Hepatocyte (in vitro differentiated cells): Measurements from ENCODE around the gene C1QTNF3. TPM values are rescaled to one million over a fixed set of nuclear protein-coding genes. Genes with fewer than 3 reads are reported as not detected.

ENCODE experiments used
- DNase-seq: peaks from one replicate; pipeline ENCODE4 v3.0.0-alpha.2; 2016; ENCODE audit warnings: low spot score
- H2AFZ ChIP-seq: fragments of 200-600 bp; sonication (generic); 2 replicates; pipeline ENCODE4 v1.6.0; 2016; ENCODE audit warnings: antibody characterized with exemption, mild to moderate bottlenecking
- H3K27ac ChIP-seq: fragments of 200-600 bp; sonication (generic); 2 replicates; pipeline ENCODE4 v1.5.1; 2016; ENCODE audit warnings: mild to moderate bottlenecking
- H3K27me3 ChIP-seq: fragments of 200-600 bp; sonication (generic); 2 replicates; pipeline ENCODE4 v1.6.1; 2016
- H3K36me3 ChIP-seq: fragments of 200-600 bp; sonication (generic); replicated peaks from 2 replicates; pipeline ENCODE4 v1.5.1; 2016; ENCODE audit warnings: low read depth; ENCODE audit not compliant: insufficient read depth
- H3K4me1 ChIP-seq: fragments of 200-600 bp; sonication (generic); 2 replicates; pipeline ENCODE4 v1.5.1; 2016; ENCODE audit warnings: mild to moderate bottlenecking, moderate library complexity; ENCODE audit not compliant: insufficient read depth
- H3K4me2 ChIP-seq: fragments of 200-600 bp; sonication (generic); 2 replicates; pipeline ENCODE4 v1.6.0; 2016
- H3K4me3 ChIP-seq: fragments of 200-600 bp; sonication (generic); 2 replicates; pipeline ENCODE4 v1.5.1; 2016; ENCODE audit warnings: mild to moderate bottlenecking
- H3K79me2 ChIP-seq: fragments of 200-600 bp; sonication (generic); 2 replicates; pipeline ENCODE4 v1.6.0; 2017; ENCODE audit warnings: mild to moderate bottlenecking
- H3K9me2 ChIP-seq: fragments of 200-600 bp; sonication (generic); replicated peaks from 2 replicates; pipeline ENCODE4 v1.6.0; 2017; ENCODE audit warnings: mild to moderate bottlenecking; ENCODE audit not compliant: insufficient read depth
- H3K9me3 ChIP-seq: fragments of 200-600 bp; sonication (generic); 2 replicates; pipeline ENCODE4 v1.5.1; 2016; ENCODE audit warnings: low read depth, mild to moderate bottlenecking
- H4K20me1 ChIP-seq: fragments of 200-600 bp; sonication (generic); 2 replicates; pipeline ENCODE4 v1.6.0; 2016; ENCODE audit warnings: mild to moderate bottlenecking; ENCODE audit not compliant: insufficient read depth, poor library complexity, severe bottlenecking
- EZH2 ChIP-seq: fragments of 200-600 bp; sonication (generic); IDR thresholded peaks from 2 replicates; pipeline ENCODE4 v1.6.1; 2016; ENCODE audit warnings: antibody characterized with exemption, mild to moderate bottlenecking, borderline replicate concordance
- EZH2phosphoT487 ChIP-seq: fragments of 200-600 bp; sonication (generic); IDR thresholded peaks from one replicate; pipeline ENCODE4 v1.6.1; 2018; ENCODE audit warnings: antibody characterized with exemption, mild to moderate bottlenecking, low read depth, moderate library complexity; ENCODE audit not compliant: unreplicated experiment, severe bottlenecking
- WGBS: methylation state at CpG from one replicate; pipeline ENCODE4 v1.1.6; 2016; ENCODE audit warnings: low lambda C conversion rate; ENCODE audit errors: missing lambda C conversion rate; 5-methylcytosine and 5-hydroxymethylcytosine counted together
- polyA plus RNA-seq: library from polyadenylated mRNA; unstranded; fragments of >200 nt; fragmentation: Nextera tagmentation; extraction: Ambion mirVana; gene quantifications from 2 replicates; pipeline ENCODE4 v1.2.1, GENCODE V29; 2016
- total RNA-seq: library from RNA; depleted of rRNA; stranded (reverse); fragments of >200 nt; gene quantifications from 2 replicates; pipeline ENCODE4 v1.2.3, GENCODE V29; 2014
- TF ChIP-seq, protein P1 (sequence below): fragments of 200-600 bp; sonication (generic); IDR thresholded peaks from 2 replicates; pipeline ENCODE4 v1.5.1; 2016; ENCODE audit warnings: antibody characterized with exemption, mild to moderate bottlenecking; ENCODE audit not compliant: poor library complexity

Gene C1QTNF3
- total and polyA plus RNA-seq, 2 experiments from 2014 or later, result 2.7 to 7.4 TPM

DNA sequence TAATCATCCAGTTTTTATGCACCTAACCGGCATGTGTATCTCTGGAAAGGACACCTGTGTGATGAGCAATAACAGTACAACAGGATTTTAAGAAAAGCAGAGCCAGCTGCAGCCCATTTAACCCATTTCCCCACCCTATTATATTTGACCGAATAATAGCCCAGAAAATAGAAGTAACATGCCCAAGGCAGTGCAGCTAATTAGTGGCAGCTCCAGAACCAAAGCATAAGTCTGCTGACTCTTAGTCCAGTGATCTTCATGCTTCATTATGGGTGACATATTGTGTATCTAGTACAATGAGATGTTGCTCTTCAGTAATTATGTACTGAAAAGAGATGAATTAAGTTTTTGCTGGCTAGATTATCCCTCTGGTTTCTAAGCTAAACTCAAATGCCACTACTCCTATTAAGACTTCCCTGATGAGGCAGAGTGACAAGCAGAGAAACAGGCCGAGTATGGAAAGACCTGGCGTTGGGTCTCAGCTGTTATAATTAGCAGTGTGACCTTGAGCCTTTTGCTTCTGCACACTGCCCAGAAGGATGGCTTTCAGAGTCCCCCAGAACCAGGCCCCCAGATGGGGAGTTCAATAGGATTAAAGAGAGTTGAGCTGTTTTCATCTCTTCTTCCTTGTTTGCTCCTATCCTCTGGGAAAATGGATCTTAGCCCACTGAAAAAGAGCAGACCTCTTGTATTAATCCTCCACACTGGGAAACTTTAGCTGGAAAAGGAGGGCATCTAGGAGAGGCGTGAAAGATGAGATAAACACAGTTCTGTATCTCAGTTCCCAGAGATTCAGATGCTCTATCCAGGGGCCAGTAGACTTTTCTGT lies 10.8 kb upstream of the C1QTNF3 start:
- Histone ChIP-seq H3K27ac (peak overlapping the region; percentile 8), H3K79me2 (no peaks in the 10 kb centered on the region), H2AFZ (no peak overlapping the region), H3K4me2 (no peak overlapping the region), H3K4me1 (no peaks in the 10 kb centered on the region), H3K9me2 (no peaks in the 10 kb centered on the region), H3K4me3 (no peak overlapping the region), H3K9me3 (no peaks in the 10 kb centered on the region), H4K20me1 (no peaks in the 10 kb centered on the region), H3K36me3 (no peaks in the 10 kb centered on the region), H3K27me3 (no peaks in the 10 kb centered on the region)
- TF ChIP-seq, protein P1, sequence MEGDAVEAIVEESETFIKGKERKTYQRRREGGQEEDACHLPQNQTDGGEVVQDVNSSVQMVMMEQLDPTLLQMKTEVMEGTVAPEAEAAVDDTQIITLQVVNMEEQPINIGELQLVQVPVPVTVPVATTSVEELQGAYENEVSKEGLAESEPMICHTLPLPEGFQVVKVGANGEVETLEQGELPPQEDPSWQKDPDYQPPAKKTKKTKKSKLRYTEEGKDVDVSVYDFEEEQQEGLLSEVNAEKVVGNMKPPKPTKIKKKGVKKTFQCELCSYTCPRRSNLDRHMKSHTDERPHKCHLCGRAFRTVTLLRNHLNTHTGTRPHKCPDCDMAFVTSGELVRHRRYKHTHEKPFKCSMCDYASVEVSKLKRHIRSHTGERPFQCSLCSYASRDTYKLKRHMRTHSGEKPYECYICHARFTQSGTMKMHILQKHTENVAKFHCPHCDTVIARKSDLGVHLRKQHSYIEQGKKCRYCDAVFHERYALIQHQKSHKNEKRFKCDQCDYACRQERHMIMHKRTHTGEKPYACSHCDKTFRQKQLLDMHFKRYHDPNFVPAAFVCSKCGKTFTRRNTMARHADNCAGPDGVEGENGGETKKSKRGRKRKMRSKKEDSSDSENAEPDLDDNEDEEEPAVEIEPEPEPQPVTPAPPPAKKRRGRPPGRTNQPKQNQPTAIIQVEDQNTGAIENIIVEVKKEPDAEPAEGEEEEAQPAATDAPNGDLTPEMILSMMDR, result no peak
- TF ChIP-seq EZH2phosphoT487 (no peak), EZH2 (no peak)
- DNase-seq, result no peak
- WGBS, result 60% methylated on average over 5 of the region's 5 CpGs

DNA sequence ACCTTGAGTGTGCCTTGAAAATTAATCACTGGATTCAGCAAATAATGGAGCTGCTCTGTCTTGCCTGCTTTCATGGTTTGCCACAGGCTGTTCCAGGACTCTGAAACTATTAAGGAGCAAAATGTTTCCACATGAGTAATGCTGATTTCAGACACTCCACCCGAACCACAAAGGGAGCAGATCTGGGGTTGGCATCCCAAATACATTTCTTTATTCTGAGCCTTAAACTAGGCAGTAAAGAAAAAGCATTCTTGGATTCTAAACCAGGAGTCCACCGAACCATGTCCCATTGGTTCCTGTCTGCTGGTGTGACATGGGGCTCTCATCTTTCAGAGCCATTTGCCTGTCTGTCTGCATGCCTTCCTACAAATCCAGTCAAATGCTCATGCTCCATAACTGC lies 10.1 kb upstream of the C1QTNF3 start:
- no peak overlapping the region for H3K4me2 ChIP-seq
- 52% methylated on average over 2 of the region's 2 CpGs for WGBS
- no peak overlapping the region for H2AFZ ChIP-seq

DNA sequence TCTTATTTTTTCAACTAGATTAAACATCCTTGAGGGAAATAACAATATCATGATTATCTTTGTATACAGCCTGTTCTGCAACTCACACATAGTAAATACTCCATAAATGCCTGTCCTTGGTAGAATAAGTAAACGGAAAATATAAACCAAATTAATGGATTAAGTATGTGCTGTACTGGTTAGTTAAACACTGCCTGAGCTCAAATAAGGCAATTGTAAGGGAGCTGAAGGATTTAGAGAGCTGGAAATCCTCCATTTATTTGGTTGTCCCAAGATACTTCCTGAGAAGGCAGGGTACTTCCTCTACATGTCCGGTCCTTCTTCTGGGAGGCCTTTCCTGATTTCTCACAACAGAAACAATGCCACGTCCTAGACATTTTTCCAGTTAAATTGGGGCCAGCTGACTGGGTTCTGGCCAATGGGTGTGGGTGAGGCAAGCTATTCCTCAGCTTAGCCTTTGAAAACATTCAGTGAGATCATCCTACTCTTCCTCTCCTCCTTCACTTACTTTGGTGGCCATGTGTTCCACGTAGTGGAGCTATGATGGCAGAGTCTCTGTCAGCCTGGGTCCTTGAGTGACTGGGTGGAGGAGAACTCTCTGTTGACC lies 8.5 kb upstream of the C1QTNF3 start:
- Histone ChIP-seq H2AFZ (no peak overlapping the region), H3K27me3 (no peaks in the 10 kb centered on the region), H3K4me2 (no peak overlapping the region), H3K79me2 (no peaks in the 10 kb centered on the region), H3K27ac (no peak overlapping the region), H3K36me3 (no peaks in the 10 kb centered on the region), H3K4me1 (no peaks in the 10 kb centered on the region), H3K4me3 (no peak overlapping the region), H3K9me2 (no peaks in the 10 kb centered on the region), H4K20me1 (no peaks in the 10 kb centered on the region), H3K9me3 (no peaks in the 10 kb centered on the region)
- 82% methylated on average over 4 of the region's 4 CpGs for WGBS
- no peak for DNase-seq
- no peak for TF ChIP-seq EZH2phosphoT487
- TF ChIP-seq EZH2, result no peak
- TF ChIP-seq, protein P1, result no peak

More for the DNA sequence above, 10.1 kb upstream of the C1QTNF3 start:
- Histone ChIP-seq H4K20me1 (no peaks in the 10 kb centered on the region), H3K27me3 (no peaks in the 10 kb centered on the region), H3K4me3 (no peak overlapping the region), H3K79me2 (no peaks in the 10 kb centered on the region), H3K27ac (peak overlapping the region; percentile 14), H3K4me1 (no peaks in the 10 kb centered on the region), H3K9me2 (no peaks in the 10 kb centered on the region), H3K36me3 (no peaks in the 10 kb centered on the region), H3K9me3 (no peaks in the 10 kb centered on the region)
- DNase-seq, result peak; percentile 15
- no peak for TF ChIP-seq EZH2
- TF ChIP-seq EZH2phosphoT487, result no peak
- TF ChIP-seq, protein P1, result no peak
